Measurements from ENCODE around the gene OSBPL7.

The OSBPL7 gene

DNA sequence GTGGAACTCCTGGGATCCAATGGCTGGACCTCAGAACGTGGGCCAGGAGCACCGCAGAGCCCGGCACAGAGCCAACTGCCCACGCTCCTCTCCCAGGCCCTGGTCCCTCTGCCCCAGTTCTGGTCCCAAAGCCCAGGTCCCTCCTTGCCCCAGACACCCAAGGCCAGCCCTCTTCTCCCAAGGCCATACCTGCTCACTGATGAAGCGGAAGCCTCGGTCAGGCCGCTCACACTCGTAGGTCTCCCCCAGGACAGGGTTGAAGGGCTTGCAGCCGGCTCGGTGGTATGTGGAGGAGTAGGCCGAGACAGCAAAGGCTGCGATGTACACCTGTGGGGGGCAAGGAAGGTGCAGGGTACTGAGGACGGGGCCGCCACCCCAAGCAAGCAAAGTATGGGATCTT, 8.5 kb downstream of the OSBPL7 start:
- Histone ChIP-seq H2BK120ac (ENCODE audit: low read depth, low read length) (no peak overlapping the region), H3K79me2 (ENCODE audit: control insufficient read depth, insufficient read depth, low read length) (no peaks in the 10 kb centered on the region), H3K27me3 (ENCODE audit: insufficient read depth, low read length, poor library complexity) (no peaks in the 10 kb centered on the region), H4K8ac (ENCODE audit: low read depth, low read length) (no peak overlapping the region), H2BK5ac (ENCODE audit: low read length) (no peak overlapping the region), H3K4me2 (ENCODE audit: low read length) (no peak overlapping the region), H2BK15ac (replicated peaks; ENCODE audit: low read depth) (no peak overlapping the region), H3K4me1 (ENCODE audit: control insufficient read depth, low read depth, low read length) (no peaks in the 10 kb centered on the region), H3K36me3 (ENCODE audit: control insufficient read depth, insufficient read depth, low read length) (no peaks in the 10 kb centered on the region), H3K4ac (ENCODE audit: low read depth, low read length) (no peak overlapping the region), H3K4me3 (ENCODE audit: low read length) (no peak overlapping the region), H3K9ac (ENCODE audit: low read length) (no peak overlapping the region), H3K79me1 (ENCODE audit: low read length) (no peaks in the 10 kb centered on the region), H3K56ac (ENCODE audit: low read length) (no peak overlapping the region), H3K23ac (ENCODE audit: low read length) (no peak overlapping the region), H4K5ac (ENCODE audit: low read length) (no peak overlapping the region), H2AK5ac (ENCODE audit: low read length) (no peak overlapping the region), H3K18ac (ENCODE audit: low read length) (no peak overlapping the region), H3K27ac (ENCODE audit: low read depth, low read length) (no peak overlapping the region)
- WGBS (ENCODE audit: extremely low coverage, insufficient coverage, low lambda C conversion rate): no CpG with 5 or more reads among the region's 14 CpGs
- DNase-seq: no peak

DNA sequence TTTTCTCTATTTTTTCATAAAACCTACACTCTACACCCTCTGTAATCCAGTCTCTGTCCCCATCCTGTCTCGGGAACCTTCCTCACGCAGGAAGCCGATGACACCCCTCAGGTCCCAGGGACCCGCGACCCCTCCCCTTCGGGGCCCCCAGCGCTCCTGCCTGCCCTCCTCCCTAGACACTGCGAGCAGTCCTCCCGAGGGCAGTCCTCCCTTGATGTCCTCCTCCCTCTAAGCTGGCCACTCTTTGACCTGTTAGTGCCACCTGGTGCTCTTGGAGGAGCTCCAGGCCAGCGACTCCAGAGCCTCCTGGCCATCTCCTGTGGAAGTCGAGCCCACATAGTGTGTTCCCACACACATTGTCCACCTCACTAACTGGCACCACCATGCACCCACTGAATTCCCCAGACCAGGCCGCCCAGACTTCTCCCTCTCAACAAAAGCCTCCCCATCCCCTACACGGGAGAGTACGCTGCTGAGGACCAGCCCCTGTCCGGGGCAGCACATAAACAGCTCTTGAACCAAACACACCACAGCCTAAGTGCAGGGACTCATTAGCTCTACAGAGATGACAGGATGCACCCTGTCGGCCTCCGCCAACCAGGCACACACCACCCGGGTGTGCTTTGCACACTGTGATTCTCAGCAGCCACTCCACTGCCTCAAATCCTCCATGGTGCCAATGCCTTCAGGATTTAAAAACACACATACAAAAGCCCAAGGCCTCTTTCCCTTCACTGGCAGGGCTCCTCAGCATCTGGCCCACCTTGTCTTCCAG, 9.3 kb downstream of the OSBPL7 start:
- Histone ChIP-seq H3K4me2 (ENCODE audit: low read length) (no peak overlapping the region), H3K18ac (ENCODE audit: low read length) (no peak overlapping the region), H4K5ac (ENCODE audit: low read length) (no peak overlapping the region), H4K8ac (ENCODE audit: low read depth, low read length) (no peak overlapping the region), H3K4me1 (ENCODE audit: control insufficient read depth, low read depth, low read length) (no peaks in the 10 kb centered on the region), H3K79me2 (ENCODE audit: control insufficient read depth, insufficient read depth, low read length) (no peaks in the 10 kb centered on the region), H2BK5ac (ENCODE audit: low read length) (no peak overlapping the region), H3K56ac (ENCODE audit: low read length) (no peak overlapping the region), H3K27me3 (ENCODE audit: insufficient read depth, low read length, poor library complexity) (no peaks in the 10 kb centered on the region), H2BK15ac (replicated peaks; ENCODE audit: low read depth) (no peak overlapping the region), H2AK5ac (ENCODE audit: low read length) (no peak overlapping the region), H3K36me3 (ENCODE audit: control insufficient read depth, insufficient read depth, low read length) (no peaks in the 10 kb centered on the region), H3K9ac (ENCODE audit: low read length) (no peak overlapping the region), H3K23ac (ENCODE audit: low read length) (no peak overlapping the region), H3K79me1 (ENCODE audit: low read length) (no peaks in the 10 kb centered on the region), H2BK120ac (ENCODE audit: low read depth, low read length) (no peak overlapping the region), H3K4ac (ENCODE audit: low read depth, low read length) (no peak overlapping the region), H3K27ac (ENCODE audit: low read depth, low read length) (no peak overlapping the region), H3K4me3 (ENCODE audit: low read length) (no peak overlapping the region)
- WGBS (ENCODE audit: extremely low coverage, insufficient coverage, low lambda C conversion rate): no CpG with 5 or more reads among the region's 18 CpGs
- DNase-seq: no peak

DNA sequence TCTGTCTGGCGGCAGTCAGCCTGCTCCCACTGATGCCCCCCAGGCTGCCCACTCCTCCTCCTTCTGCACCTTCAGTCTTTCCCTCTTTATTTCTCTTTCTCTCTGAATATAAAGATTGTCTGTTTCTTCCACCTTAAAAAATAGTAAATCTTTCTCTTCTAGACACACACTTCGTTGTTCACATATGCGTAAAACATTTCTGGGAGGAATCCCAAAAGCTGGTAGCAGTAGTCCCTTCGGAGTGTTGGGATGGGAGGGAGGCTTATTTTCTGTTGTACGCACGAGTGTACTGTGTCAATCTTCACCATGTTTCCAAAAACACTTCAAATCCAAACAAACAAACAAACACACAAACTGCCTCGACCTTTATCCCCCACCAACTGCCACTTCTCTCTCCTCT, 9.9 kb downstream of the OSBPL7 start:
- Histone ChIP-seq H4K8ac (ENCODE audit: low read depth, low read length) (no peak overlapping the region), H2AK5ac (ENCODE audit: low read length) (no peak overlapping the region), H3K27ac (ENCODE audit: low read depth, low read length) (no peak overlapping the region), H3K56ac (ENCODE audit: low read length) (no peak overlapping the region), H3K9ac (ENCODE audit: low read length) (no peak overlapping the region), H4K5ac (ENCODE audit: low read length) (no peak overlapping the region), H3K23ac (ENCODE audit: low read length) (no peak overlapping the region), H3K4me1 (ENCODE audit: control insufficient read depth, low read depth, low read length) (no peaks in the 10 kb centered on the region), H3K4me2 (ENCODE audit: low read length) (no peak overlapping the region), H3K79me2 (ENCODE audit: control insufficient read depth, insufficient read depth, low read length) (no peaks in the 10 kb centered on the region), H3K27me3 (ENCODE audit: insufficient read depth, low read length, poor library complexity) (no peaks in the 10 kb centered on the region), H3K79me1 (ENCODE audit: low read length) (no peaks in the 10 kb centered on the region), H3K18ac (ENCODE audit: low read length) (no peak overlapping the region), H2BK5ac (ENCODE audit: low read length) (no peak overlapping the region), H3K36me3 (ENCODE audit: control insufficient read depth, insufficient read depth, low read length) (no peaks in the 10 kb centered on the region), H3K4me3 (ENCODE audit: low read length) (no peak overlapping the region), H2BK120ac (ENCODE audit: low read depth, low read length) (no peak overlapping the region), H3K4ac (ENCODE audit: low read depth, low read length) (no peak overlapping the region), H2BK15ac (replicated peaks; ENCODE audit: low read depth) (no peak overlapping the region)
- no peak for DNase-seq
- 100% methylated on average over 1 of the region's 7 CpGs for WGBS (ENCODE audit: extremely low coverage, insufficient coverage, low lambda C conversion rate)

DNA sequence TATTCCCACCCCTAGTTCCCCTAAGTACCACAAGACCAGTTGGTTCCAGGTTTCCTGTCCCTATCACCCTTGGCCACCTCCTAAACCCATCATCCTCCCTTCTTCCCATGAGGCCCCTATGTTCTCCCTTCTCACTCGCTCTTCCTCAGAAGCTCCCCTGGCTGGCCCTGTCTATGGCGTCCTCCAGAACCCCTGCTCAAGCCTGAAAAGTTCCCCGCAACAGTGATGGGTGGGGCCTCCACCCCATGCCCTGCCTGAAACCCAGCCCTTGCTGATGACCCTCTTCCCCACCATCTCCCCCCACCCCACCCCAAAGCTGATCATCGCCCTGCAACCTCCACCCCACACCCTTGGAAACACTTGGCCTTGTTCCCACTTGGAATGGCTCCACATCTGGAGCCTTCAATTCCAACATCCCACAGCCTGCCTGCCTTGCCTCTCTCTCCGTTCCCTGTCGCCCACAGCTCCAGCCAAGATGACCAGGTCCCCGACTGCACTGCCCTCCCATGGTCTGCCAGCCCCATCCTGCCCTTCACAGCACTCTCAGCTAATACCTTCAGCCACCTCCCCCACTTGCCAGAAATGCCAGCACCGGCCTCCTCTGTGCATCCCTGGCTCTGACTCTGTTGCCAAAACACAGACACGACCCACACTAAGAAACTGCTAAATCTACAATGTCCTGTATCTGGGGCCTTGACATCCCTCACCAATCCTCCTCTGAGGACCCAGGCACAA, 10.5 kb downstream of the OSBPL7 start:
- H3K27me3 ChIP-seq (ENCODE audit: insufficient read depth, low read length, poor library complexity): no peaks in the 10 kb centered on the region
- no peak overlapping the region for H2AK5ac ChIP-seq (ENCODE audit: low read length)
- no peak overlapping the region for H4K8ac ChIP-seq (ENCODE audit: low read depth, low read length)
- no peak overlapping the region for H3K56ac ChIP-seq (ENCODE audit: low read length)
- H3K4me3 ChIP-seq (ENCODE audit: low read length): no peak overlapping the region
- no peak overlapping the region for H3K23ac ChIP-seq (ENCODE audit: low read length)
- DNase-seq: no peak
- H2BK120ac ChIP-seq (ENCODE audit: low read depth, low read length): no peak overlapping the region
- no peak overlapping the region for H3K18ac ChIP-seq (ENCODE audit: low read length)
- H3K4ac ChIP-seq (ENCODE audit: low read depth, low read length): no peak overlapping the region
- H2BK5ac ChIP-seq (ENCODE audit: low read length): no peak overlapping the region
- WGBS (ENCODE audit: extremely low coverage, insufficient coverage, low lambda C conversion rate): no CpG with 5 or more reads among the region's 9 CpGs
- no peak overlapping the region for H3K4me2 ChIP-seq (ENCODE audit: low read length)
- no peak overlapping the region for H2BK15ac ChIP-seq (replicated peaks; ENCODE audit: low read depth)
- H3K79me2 ChIP-seq (ENCODE audit: control insufficient read depth, insufficient read depth, low read length): no peaks in the 10 kb centered on the region
- H3K79me1 ChIP-seq (ENCODE audit: low read length): no peaks in the 10 kb centered on the region
- no peak overlapping the region for H3K9ac ChIP-seq (ENCODE audit: low read length)
- H3K27ac ChIP-seq (ENCODE audit: low read depth, low read length): no peak overlapping the region
- no peaks in the 10 kb centered on the region for H3K4me1 ChIP-seq (ENCODE audit: control insufficient read depth, low read depth, low read length)
- no peaks in the 10 kb centered on the region for H3K36me3 ChIP-seq (ENCODE audit: control insufficient read depth, insufficient read depth, low read length)
- H4K5ac ChIP-seq (ENCODE audit: low read length): no peak overlapping the region

DNA sequence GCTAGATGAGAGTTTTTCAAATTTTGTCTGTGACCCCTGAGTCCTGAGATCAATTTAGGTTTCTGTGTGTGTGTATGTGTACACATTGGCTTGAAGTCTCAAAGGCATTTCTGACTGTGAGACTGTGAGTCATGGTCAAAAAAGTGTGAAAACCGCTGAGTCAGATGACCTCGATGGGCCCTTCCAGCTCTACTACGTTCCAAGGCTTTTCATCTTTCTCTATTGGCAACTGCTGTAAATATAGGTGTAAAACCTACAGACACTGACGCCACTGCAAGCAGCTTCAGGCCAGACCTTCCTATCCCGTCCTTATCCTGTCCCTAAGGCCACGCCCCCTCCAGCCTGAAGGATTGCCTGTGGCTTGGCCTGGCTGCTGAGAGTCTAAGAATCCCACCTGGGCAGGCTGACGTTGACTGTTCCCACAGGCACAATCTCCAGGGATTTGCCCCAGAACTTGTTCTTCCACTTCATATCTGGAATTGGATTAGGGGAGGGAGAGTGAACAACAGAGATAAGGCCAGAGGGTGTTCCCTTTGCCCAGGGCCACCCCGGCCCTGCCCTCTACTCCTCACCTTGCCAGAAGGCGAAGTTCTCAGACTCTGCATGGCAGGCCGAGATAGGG, 11.3 kb downstream of the OSBPL7 start:
- no peak overlapping the region for H3K23ac ChIP-seq (ENCODE audit: low read length)
- no peak overlapping the region for H3K56ac ChIP-seq (ENCODE audit: low read length)
- H3K4me1 ChIP-seq (ENCODE audit: control insufficient read depth, low read depth, low read length): no peaks in the 10 kb centered on the region
- H3K9ac ChIP-seq (ENCODE audit: low read length): no peak overlapping the region
- H2BK15ac ChIP-seq (replicated peaks; ENCODE audit: low read depth): no peak overlapping the region
- DNase-seq: peak; percentile 65
- H3K27me3 ChIP-seq (ENCODE audit: insufficient read depth, low read length, poor library complexity): no peaks in the 10 kb centered on the region
- no peak overlapping the region for H2BK5ac ChIP-seq (ENCODE audit: low read length)
- no peak overlapping the region for H2AK5ac ChIP-seq (ENCODE audit: low read length)
- no peak overlapping the region for H4K5ac ChIP-seq (ENCODE audit: low read length)
- WGBS (ENCODE audit: extremely low coverage, insufficient coverage, low lambda C conversion rate): no CpG with 5 or more reads among the region's 10 CpGs
- no peaks in the 10 kb centered on the region for H3K79me2 ChIP-seq (ENCODE audit: control insufficient read depth, insufficient read depth, low read length)
- H3K18ac ChIP-seq (ENCODE audit: low read length): no peak overlapping the region
- H3K4ac ChIP-seq (ENCODE audit: low read depth, low read length): no peak overlapping the region
- H3K79me1 ChIP-seq (ENCODE audit: low read length): no peaks in the 10 kb centered on the region
- H4K8ac ChIP-seq (ENCODE audit: low read depth, low read length): no peak overlapping the region
- H3K36me3 ChIP-seq (ENCODE audit: control insufficient read depth, insufficient read depth, low read length): no peaks in the 10 kb centered on the region
- no peak overlapping the region for H3K4me2 ChIP-seq (ENCODE audit: low read length)
- no peak overlapping the region for H3K4me3 ChIP-seq (ENCODE audit: low read length)
- no peak overlapping the region for H2BK120ac ChIP-seq (ENCODE audit: low read depth, low read length)
- H3K27ac ChIP-seq (ENCODE audit: low read depth, low read length): no peak overlapping the region
